SK-N-MC (cell line): ENCODE measurements around the gene MAPK8IP2.
"Not testable (repeated sequence)": the region's sequence is repeated elsewhere in the genome, so short reads cannot be mapped to it uniquely, and the experiment has no call there.

Experiments used
- DNase-seq: peaks from one replicate; pipeline ENCODE4 v3.0.0-alpha.2; 2011; ENCODE audit warnings: low read depth, low spot score
- H3K27ac ChIP-seq: fragments of 200-600 bp; sonication (generic); 2 replicates; pipeline ENCODE4 v1.5.1; 2016; ENCODE audit warnings: mixed run types
- H3K36me3 ChIP-seq: fragments of 200-600 bp; sonication (generic); 2 replicates; pipeline ENCODE4 v1.6.1; 2017; ENCODE audit warnings: antibody characterized with exemption, low read length, mixed read lengths; ENCODE audit not compliant: insufficient read depth
- H3K4me3 ChIP-seq: fragments of 200-600 bp; sonication (generic); 2 replicates; pipeline ENCODE4 v1.5.1; 2016
- H3K9ac ChIP-seq: fragments of 200-600 bp; sonication (generic); 2 replicates; pipeline ENCODE4 v1.8.0; 2017; ENCODE audit warnings: mixed run types, mixed read lengths; ENCODE audit not compliant: insufficient read length
- H3K9me3 ChIP-seq: fragments of 200-600 bp; sonication (generic); 2 replicates; pipeline ENCODE4 v1.6.1; 2017; ENCODE audit warnings: low read depth, mild to moderate bottlenecking, antibody characterized with exemption, low read length, moderate library complexity, mixed read lengths
- EZH2 ChIP-seq: fragments of 200-600 bp; sonication (generic); IDR thresholded peaks from one replicate; pipeline ENCODE4 v1.6.1; 2017; ENCODE audit warnings: antibody characterized with exemption
- FOXP2 ChIP-seq: optimal IDR thresholded peaks from 2 replicates; pipeline ENCODE3; 2011; ENCODE audit warnings: mild to moderate bottlenecking, moderate library complexity; ENCODE audit not compliant: insufficient read depth; ENCODE audit errors: extremely low read length, control extremely low read depth
- POLR2AphosphoS5 ChIP-seq: IDR thresholded peaks from 2 replicates; pipeline ENCODE4 v1.6.1; 2012; ENCODE audit warnings: mild to moderate bottlenecking, low read depth, low read length, borderline replicate concordance

MAPK8IP2 gene

DNA sequence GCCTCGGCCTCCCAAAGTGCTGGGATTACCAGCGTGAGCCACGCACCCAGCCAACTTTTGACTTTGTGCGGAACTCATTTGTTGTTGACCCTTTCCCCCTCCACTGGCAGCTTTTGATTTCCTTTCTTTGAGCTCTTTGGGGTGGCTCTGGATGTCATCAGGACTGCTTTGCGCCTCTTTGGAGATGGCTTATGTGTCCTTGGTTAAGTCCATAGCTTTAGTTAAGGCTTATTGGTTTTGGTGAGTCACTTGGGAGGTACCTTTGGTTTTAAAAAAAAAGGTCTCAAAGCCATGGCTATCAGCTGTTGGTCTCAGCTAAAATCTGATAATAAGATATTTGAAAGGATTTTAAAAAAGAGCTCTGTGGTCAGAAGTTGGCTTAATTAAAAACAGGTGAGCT, 32.5 kb downstream of the MAPK8IP2 start:
- no peaks in the 10 kb centered on the region for H3K36me3 ChIP-seq
- no peaks in the 10 kb centered on the region for H3K9me3 ChIP-seq
- no peak overlapping the region for H3K27ac ChIP-seq
- H3K9ac ChIP-seq: no peak overlapping the region
- H3K4me3 ChIP-seq: no peak overlapping the region
- DNase-seq: no peak
- TF ChIP-seq FOXP2: no peak
- no peak for TF ChIP-seq EZH2
- TF ChIP-seq POLR2AphosphoS5: no peak

DNA sequence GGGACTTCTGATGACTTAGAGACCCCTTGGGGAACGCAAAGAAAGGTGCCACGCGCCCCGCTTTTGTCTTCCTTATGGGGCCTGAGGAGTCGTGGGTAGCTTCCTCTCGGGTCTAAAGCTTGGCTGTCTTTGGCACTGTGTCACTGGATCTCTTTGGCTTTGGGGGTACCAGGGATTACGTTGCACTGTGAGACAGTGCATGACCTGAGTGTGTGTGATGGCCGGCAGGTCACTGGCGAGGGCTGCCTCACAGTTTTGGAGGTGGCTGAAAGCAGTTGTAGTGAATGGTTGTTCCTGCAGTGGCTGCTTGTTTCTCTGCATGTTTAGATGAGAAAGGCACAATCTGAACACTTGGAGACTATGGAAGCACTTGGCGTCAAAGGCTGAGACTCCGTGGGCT, 33.2 kb downstream of the MAPK8IP2 start:
- Histone ChIP-seq H3K4me3 (no peak overlapping the region), H3K9ac (no peak overlapping the region), H3K27ac (no peak overlapping the region), H3K36me3 (no peaks in the 10 kb centered on the region), H3K9me3 (no peaks in the 10 kb centered on the region)
- TF ChIP-seq EZH2 (no peak), POLR2AphosphoS5 (no peak), FOXP2 (no peak)
- DNase-seq: no peak

DNA sequence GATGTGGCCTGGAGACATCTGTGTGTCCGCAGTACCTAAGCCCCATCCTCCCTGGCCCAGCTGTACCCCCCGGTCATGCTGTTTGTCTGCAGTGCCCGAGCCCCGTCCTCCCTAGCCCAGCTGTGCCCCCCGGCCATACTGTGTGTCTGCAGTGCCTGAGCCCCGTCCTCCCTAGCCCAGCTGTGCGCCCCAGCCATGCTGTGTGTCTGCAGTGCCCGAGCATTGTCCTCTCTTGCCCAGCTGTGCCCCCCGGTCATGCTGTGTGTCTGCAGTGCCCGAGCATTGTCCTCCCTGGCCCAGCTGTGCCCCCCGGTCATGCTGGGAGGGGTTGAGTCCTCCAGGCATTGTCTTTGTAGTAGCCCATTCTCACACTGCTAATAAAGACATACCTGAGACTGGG, 35.0 kb downstream of the MAPK8IP2 start:
- H3K9ac ChIP-seq: no peak overlapping the region
- no peak overlapping the region for H3K27ac ChIP-seq
- DNase-seq: no peak
- H3K36me3 ChIP-seq: no peaks in the 10 kb centered on the region
- H3K4me3 ChIP-seq: no peak overlapping the region
- no peaks in the 10 kb centered on the region for H3K9me3 ChIP-seq
- TF ChIP-seq EZH2 (no peak), FOXP2 (no peak), POLR2AphosphoS5 (no peak)

DNA sequence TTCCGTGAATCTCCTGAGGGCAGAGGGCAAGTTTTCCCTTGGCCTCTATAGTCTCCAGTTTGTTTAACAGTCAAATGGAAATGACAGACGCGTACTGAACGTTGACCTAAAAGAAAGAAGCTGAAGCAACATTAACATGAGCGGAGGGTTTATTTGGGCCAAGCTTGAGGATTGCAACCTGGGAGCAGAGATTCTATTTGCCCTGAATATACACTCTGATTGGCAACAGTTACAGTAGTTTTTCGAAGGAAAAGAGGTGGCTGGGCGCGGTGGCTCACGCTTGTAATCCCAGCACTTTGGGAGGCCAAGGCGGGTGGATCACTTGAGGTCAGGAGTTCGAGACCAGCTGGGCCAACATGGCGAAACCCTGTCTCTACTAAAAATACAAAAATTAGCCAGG, 39.7 kb downstream of the MAPK8IP2 start:
- H3K27ac ChIP-seq, H3K9me3 ChIP-seq, H3K4me3 ChIP-seq, H3K9ac ChIP-seq, H3K36me3 ChIP-seq, DNase-seq: not testable (repeated sequence)

DNA sequence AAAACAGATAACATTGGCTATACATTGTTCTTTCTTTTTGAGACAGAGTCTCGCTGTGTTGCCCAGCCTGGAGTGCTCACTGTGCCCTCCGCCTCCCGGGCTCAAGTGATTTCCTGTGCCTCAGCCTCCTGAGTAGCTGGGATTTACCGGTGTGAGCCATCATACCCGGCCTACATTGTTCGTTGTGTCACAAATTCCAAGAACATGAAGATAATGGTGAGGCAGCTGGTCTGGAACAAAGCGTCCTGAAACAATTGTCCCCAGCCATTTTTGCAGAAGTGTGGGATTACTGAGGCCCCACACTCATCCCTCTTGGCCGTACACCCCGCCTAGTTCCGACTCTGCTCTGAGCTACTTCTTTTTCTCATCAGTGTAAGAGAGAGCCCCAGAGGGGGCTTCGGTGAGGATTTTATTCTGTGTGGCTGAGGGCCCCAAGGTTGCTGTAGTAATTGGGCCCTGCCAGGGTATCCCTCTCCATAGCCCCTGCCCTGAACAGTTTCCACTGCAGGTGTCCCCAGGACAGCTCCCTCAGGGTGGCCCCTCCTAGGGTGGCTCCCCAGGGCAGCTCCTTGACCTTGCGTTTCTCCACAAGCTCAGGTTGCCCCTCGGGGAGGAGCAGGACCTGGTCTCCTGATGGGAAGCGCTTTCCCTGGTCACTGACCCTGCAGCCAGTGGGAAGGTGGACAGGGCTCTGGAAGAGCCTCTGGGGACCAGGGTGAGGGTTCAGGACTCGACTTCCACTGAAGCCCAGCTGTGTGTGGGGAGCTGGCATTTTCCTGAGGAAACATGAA, 40.5 kb downstream of the MAPK8IP2 start:
- Histone ChIP-seq H3K9ac (no peak overlapping the region), H3K27ac (no peak overlapping the region), H3K9me3 (no peaks in the 10 kb centered on the region), H3K4me3 (no peak overlapping the region), H3K36me3 (no peaks in the 10 kb centered on the region)
- no peak for TF ChIP-seq POLR2AphosphoS5
- TF ChIP-seq FOXP2: no peak
- TF ChIP-seq EZH2: no peak
- no peak for DNase-seq

DNA sequence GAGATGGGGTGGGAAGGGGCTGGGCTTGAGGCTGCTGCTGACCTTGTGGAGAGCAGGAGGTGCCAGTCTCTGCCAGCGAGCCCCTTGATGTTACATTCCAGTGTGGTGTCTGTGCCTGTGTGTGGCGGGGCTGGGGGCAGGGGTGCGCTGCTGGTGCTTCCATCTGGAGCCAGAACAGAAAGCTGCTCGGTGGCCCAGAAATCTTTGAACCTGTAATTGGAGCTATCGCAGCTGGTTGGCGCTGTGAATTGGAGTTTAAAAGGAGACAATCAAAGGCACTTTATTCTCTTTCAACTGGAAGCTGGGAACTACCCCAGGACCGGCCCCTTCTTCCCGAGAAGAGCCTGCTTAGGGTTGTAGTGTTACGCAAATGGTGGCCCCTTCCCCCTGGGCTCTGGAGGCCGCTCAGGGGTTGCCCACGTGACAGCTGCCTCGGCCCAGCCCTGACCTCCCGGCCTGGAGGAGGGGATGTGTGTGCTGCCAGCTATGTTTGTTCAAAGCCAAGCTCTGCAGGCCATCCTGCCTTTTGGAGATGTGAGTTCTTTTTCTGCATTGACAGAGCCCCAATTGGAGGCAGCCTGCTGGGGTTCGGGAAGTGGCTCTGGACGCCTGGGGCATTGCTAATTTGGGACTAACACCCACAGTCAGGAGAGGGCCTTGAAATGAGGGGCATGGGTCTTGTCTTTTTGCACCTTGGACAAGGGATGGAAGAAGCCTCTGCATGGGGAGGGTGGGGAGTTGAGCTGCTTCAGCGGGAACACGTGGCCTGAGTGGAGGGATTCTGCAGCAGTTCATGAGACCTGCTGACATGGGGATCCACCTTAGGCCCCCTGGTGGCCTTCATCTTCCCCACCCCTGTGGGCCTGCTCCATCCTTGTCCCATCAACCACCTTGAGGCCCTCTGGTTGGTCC, 41.4 kb downstream of the MAPK8IP2 start:
- no peak for DNase-seq
- Histone ChIP-seq H3K27ac (no peak overlapping the region), H3K36me3 (no peaks in the 10 kb centered on the region), H3K9ac (no peak overlapping the region), H3K9me3 (no peaks in the 10 kb centered on the region), H3K4me3 (no peak overlapping the region)
- TF ChIP-seq EZH2 (no peak), FOXP2 (no peak), POLR2AphosphoS5 (no peak)

DNA sequence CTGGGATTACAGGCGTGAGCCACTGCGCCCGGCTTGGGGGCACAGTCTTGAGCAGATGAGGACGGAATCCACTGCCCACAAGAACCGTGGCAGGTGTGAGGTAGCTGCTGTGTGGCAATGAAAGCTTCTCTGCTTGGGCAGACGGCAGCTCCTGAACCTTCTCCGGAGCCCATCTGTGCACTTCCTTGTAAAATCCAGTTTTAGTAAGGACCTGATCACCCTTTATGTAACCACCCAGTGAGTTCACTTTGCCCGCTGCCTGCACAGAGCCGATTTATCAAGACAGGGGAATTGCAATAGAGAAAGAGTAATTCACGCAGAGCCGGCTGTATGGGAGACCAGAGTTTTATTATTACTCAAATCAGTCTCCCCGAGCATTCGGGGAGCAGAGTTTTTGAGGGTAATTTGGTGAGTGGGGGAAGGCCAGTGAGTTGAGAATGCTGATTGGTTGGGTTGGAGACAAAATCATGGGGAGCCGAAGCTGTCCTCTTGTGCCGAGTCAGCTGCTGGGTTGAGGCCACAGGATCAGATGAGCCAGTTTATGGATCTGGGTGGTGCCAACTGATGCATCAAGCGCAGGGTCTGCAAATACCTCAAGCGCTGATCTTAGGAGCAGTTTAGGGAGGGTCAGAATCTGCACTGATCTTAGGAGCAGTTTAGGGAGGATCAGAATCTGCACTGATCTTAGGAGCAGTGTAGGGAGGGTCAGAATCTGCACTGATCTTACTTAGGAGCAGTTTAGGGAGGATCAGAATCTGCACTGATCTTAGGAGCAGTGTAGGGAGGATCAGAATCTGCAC, 42.6 kb downstream of the MAPK8IP2 start:
- not testable (repeated sequence) for H3K9me3 ChIP-seq, H3K36me3 ChIP-seq, H3K4me3 ChIP-seq, H3K27ac ChIP-seq, DNase-seq, H3K9ac ChIP-seq

DNA sequence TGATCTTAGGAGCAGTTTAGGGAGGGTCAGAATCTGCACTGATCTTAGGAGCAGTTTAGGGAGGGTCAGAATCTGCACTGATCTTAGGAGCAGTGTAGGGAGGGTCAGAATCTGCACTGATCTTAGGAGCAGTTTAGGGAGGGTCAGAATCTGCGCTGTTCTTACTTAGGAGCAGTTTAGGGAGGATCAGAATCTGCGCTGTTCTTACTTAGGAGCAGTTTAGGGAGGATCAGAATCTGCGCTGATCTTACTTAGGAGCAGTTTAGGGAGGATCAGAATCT, 43.2 kb downstream of the MAPK8IP2 start:
- not testable (repeated sequence) for H3K36me3 ChIP-seq, H3K4me3 ChIP-seq, H3K27ac ChIP-seq, H3K9me3 ChIP-seq, H3K9ac ChIP-seq, DNase-seq
